HepG2 (cell line): ENCODE measurements around the gene MAEA. TPM values are rescaled to one million over a fixed set of nuclear protein-coding genes. Genes with fewer than 3 reads are reported as not detected.

Experiments
- ATAC-seq: fragments of 200-7000 bp; cut with Tn5 transposase; 3 replicates; pipeline ENCODE4 v1.9.1; 2020; ENCODE audit warnings: mild to moderate bottlenecking, moderate library complexity
- BruUV-seq: library from RNA; stranded (reverse); fragments of 400-500 nt; replicated peaks from 2 replicates; lab custom pipeline; 2021; lab: Mats Ljungman, UMichigan
- CTCF ChIA-PET: fragments of 300-600 bp; formaldehyde crosslinking; extraction: SDS; loops from one replicate; lab custom pipeline; 2021; ENCODE audit warnings: low total read pairs, inconsistent platforms, low intra/inter-chr PET ratio; lab: Yijun Ruan, JAX
- POLR2A ChIA-PET: fragments of 350-600 bp; sonication (Branson Sonifier 250); formaldehyde crosslinking; loops from one replicate; lab custom pipeline; 2020; ENCODE audit warnings: antibody characterized with exemption, inconsistent platforms; lab: Yijun Ruan, JAX
- DNase-seq: peaks from one replicate; pipeline ENCODE4 v3.0.0-alpha.2; 2015; ENCODE audit warnings: low spot score
- FAIRE-seq: peaks from 3 replicates; lab custom pipeline; 2011; peaks lifted over from hg19 to GRCh38; lab: Jason Lieb, UNC
- H2AFZ ChIP-seq: one replicate; pipeline ENCODE4 v1.6.1; 2011; ENCODE audit warnings: low read length, inconsistent platforms
- H3K27ac ChIP-seq: fragments of 300-600 bp; 3 replicates; pipeline ENCODE4 v1.8.0; 2011; ENCODE audit warnings: mixed run types, mild to moderate bottlenecking, mixed read lengths, low read length, inconsistent platforms; ENCODE audit not compliant: insufficient read depth; ENCODE audit errors: extremely low read length
- H3K27me3 ChIP-seq, 2 experiments: fragments of 200-600 bp in 1 of 2; 2 replicates in 1 of 2; 3 replicates in 1 of 2; pipeline versions ENCODE4 v1.6.0 to v1.8.0; 2011; ENCODE audit warnings: low read length in 2 of 2, mild to moderate bottlenecking in 2 of 2, moderate library complexity in 2 of 2, inconsistent platforms in 1 of 2; ENCODE audit not compliant: insufficient read depth in 2 of 2, control insufficient read depth in 1 of 2
- H3K36me3 ChIP-seq, 2 experiments: fragments of 200-600 bp in 1 of 2; replicated peaks in 1 of 2; 2 replicates in 1 of 2; 3 replicates in 1 of 2; pipeline versions ENCODE4 v1.5.1 to v1.8.0; 2011; ENCODE audit warnings: low read length in 2 of 2, inconsistent platforms in 1 of 2; ENCODE audit not compliant: insufficient read depth in 2 of 2, control insufficient read depth in 1 of 2
- H3K4me1 ChIP-seq: 2 replicates; pipeline ENCODE4 v1.5.1; 2012; ENCODE audit warnings: low read length, inconsistent platforms; ENCODE audit not compliant: insufficient read depth
- H3K4me2 ChIP-seq: 2 replicates; pipeline ENCODE4 v1.6.0; 2011; ENCODE audit warnings: low read depth, low read length, inconsistent platforms
- H3K4me3 ChIP-seq, 3 experiments: fragments of 200-600 bp in 1 of 3; sonication (generic), shearing (Covaris generic) in 1 of 3; replicated peaks in 1 of 3; 2 replicates each; pipeline ENCODE4 v1.5.1; 2011 to 2016; ENCODE audit warnings: low read length in 3 of 3, inconsistent platforms in 2 of 3, low read depth in 2 of 3, mild to moderate bottlenecking in 2 of 3, control low read depth in 1 of 3, mixed read lengths in 1 of 3; ENCODE audit not compliant: insufficient read depth in 1 of 3
- H3K79me2 ChIP-seq: one replicate; pipeline ENCODE4 v1.6.1; 2011; ENCODE audit warnings: low read length, inconsistent platforms; ENCODE audit not compliant: insufficient read depth
- H3K9ac ChIP-seq: 2 replicates; pipeline ENCODE4 v1.6.0; 2011; ENCODE audit warnings: mild to moderate bottlenecking, low read depth, low read length, inconsistent platforms; ENCODE audit not compliant: insufficient read depth
- H3K9me3 ChIP-seq: 2 replicates; pipeline ENCODE4 v1.5.1; 2012; ENCODE audit warnings: mild to moderate bottlenecking, low read length
- H4K20me1 ChIP-seq: 2 replicates; pipeline ENCODE4 v1.6.0; 2011; ENCODE audit warnings: inconsistent platforms, mild to moderate bottlenecking, low read length, moderate library complexity; ENCODE audit not compliant: insufficient read depth
- AGO2 ChIP-seq: fragments of 200-400 bp; formaldehyde crosslinking; optimal IDR thresholded peaks from 2 replicates; pipeline ENCODE3; 2017; ENCODE audit warnings: mild to moderate bottlenecking, low read depth, low read length, moderate library complexity
- NRL ChIP-seq: sonication (generic); formaldehyde crosslinking; IDR thresholded peaks from 2 replicates; pipeline ENCODE4 v1.5.0; 2020; ENCODE audit warnings: missing genetic modification reagents, mild to moderate bottlenecking, moderate library complexity, borderline replicate concordance
- ZNF563 ChIP-seq: sonication (generic); formaldehyde crosslinking; IDR thresholded peaks from 2 replicates; pipeline ENCODE4 v1.8.0; 2022; ENCODE audit warnings: mild to moderate bottlenecking, moderate library complexity, missing genetic modification reagents
- WGBS: methylation state at CpG from one replicate; pipeline ENCODE4 v1.1.6; 2017; ENCODE audit warnings: low lambda C conversion rate; 5-methylcytosine and 5-hydroxymethylcytosine counted together
- in situ Hi-C: cut with HindIII; loops from 2 replicates; pipeline ENCODE4 v1.10.0; 2017; ENCODE audit warnings: low pct_unique_long_range_greater_than_20kb; ENCODE audit not compliant: extremely low pct_ligation_motif_present
- intact Hi-C: fragments of 100-400 bp; cut with micrococcal nuclease; formaldehyde crosslinking; loops from one replicate; pipeline ENCODE4 v1.10.0; 2022; ENCODE audit not compliant: unreplicated experiment
- polyA plus RNA-seq, 8 experiments: library from polyadenylated mRNA; depleted of rRNA in 3 of 8; stranded (reverse) in 7 of 8; unstranded in 1 of 8; fragments of >200 nt; fragmentation: Illumina TruSeq in 4 of 8; extraction: Trizol in 4 of 8; gene quantifications; 2 replicates each; pipeline versions ENCODE4 v1.2.1 to v1.2.3, GENCODE V29; 2011 to 2016; ENCODE audit warnings: low read depth in 4 of 8, missing spikeins in 1 of 8, mixed read lengths in 1 of 8; ENCODE audit not compliant: insufficient read depth in 1 of 8
- total RNA-seq, 5 experiments: library from RNA; depleted of rRNA; stranded (reverse); fragments of >200 nt; fragmentation: Illumina TruSeq; extraction: Trizol; gene quantifications; 2 replicates each; pipeline ENCODE4 v1.2.3, GENCODE V29; 2016; ENCODE audit warnings: low read depth in 1 of 5

The MAEA gene
- total and polyA plus RNA-seq, 2 of the 13 experiments (the other 11 are each of a cell fraction or from before 2014, with no cell fraction given): 52.0 to 57.1 TPM

DNA sequence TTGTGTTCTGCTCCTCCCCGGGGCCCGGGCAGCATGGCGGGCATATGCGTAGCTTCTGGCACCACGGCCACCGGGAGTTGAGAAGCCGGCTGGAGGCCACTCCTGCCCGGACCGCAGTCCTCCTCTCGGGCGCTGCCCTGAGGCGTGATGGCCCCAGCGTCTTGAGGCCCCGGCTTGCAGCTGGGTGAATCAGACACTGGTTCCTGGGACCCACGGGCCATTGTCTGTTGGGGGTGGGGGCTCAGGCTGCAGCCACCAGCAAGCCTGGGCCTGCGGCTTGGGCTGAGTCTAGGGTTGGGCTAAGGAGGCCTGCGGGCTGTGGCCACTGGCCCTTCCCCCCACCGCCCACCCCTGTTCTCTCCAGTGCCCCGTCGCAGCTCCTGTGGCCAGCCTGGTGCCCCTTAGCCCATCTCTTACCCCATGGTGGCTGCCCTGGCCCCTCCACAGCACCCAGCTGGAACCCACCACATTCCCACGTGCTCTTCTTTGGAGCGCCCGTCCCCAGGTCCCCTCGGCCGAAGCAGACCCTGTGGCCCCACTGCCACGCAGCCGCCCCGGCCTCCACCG, 50.6 kb downstream of the MAEA start:
- no peak overlapping the region for H3K27ac ChIP-seq
- H3K4me3 ChIP-seq: no peak overlapping the region
- H3K9me3 ChIP-seq: no peaks in the 10 kb centered on the region
- intact Hi-C loops (no loop called here), in situ Hi-C loops (loop anchor here (5.0 kb wide), 1 partner anchor 88 kb away; no protein-coding TSS in a partner anchor)
- ChIA-PET CTCF (no interaction called here), POLR2A (no interaction called here)
- ATAC-seq (no peak), FAIRE-seq (no peak), DNase-seq (no peak)
- peak; percentile 75 for TF ChIP-seq AGO2
- TF ChIP-seq NRL (CRISPR knock-in tag): no peak
- no peak overlapping the region for H3K9ac ChIP-seq
- no peak overlapping the region for H3K4me2 ChIP-seq
- no peak overlapping the region for H2AFZ ChIP-seq
- 95% methylated on average over 28 of the region's 29 CpGs for WGBS
- H3K27me3 ChIP-seq: no peaks in the 10 kb centered on the region
- no peaks in the 10 kb centered on the region for H4K20me1 ChIP-seq
- peaks cover 9% of the 10 kb centered on the region for H3K4me1 ChIP-seq
- BruUV-seq: no TSS peak
- H3K79me2 ChIP-seq: no peaks in the 10 kb centered on the region
- peaks cover 19 to 50% of the 10 kb centered on the region in 2 experiments for H3K36me3 ChIP-seq

GRCh38 chr4:1340861-1341260, 51.2 kb downstream of the MAEA start:
- peak; percentile 28 for TF ChIP-seq AGO2
- TF ChIP-seq ZNF563: no peak
- H3K79me2 ChIP-seq: no peaks in the 10 kb centered on the region
- no TSS peak for BruUV-seq
- no peak overlapping the region for H3K4me2 ChIP-seq
- H3K4me3 ChIP-seq: no peak overlapping the region
- intact Hi-C loops: no loop called here
- in situ Hi-C loops: loop anchor here (5.0 kb wide), 1 partner anchor 89 kb away; no protein-coding TSS in a partner anchor
- ChIA-PET CTCF (no interaction called here), POLR2A (no interaction called here)
- WGBS: 94% methylated on average over 8 of the region's 20 CpGs
- H3K36me3 ChIP-seq: peaks cover 19 to 49% of the 10 kb centered on the region in 2 experiments
- H3K27ac ChIP-seq: no peak overlapping the region
- H4K20me1 ChIP-seq: no peaks in the 10 kb centered on the region
- peaks cover 11% of the 10 kb centered on the region for H3K4me1 ChIP-seq
- H3K9ac ChIP-seq: no peak overlapping the region
- no peak for DNase-seq
- no peaks in the 10 kb centered on the region for H3K9me3 ChIP-seq
- no peaks in the 10 kb centered on the region for H3K27me3 ChIP-seq
- FAIRE-seq: no peak
- no peak for ATAC-seq
- H2AFZ ChIP-seq: no peak overlapping the region
